ENCODE results near the gene SELENOO. TPM values are rescaled to one million over a fixed set of nuclear protein-coding genes. Genes with fewer than 3 reads are reported as not detected.
A peak's percentile ranks its signal among the peaks of the same experiment; 100 is the strongest.

Gene SELENOO
- total RNA-seq, 6 experiments from 2014 or later: 51.1 to 67.8 (median 59.2) TPM

DNA sequence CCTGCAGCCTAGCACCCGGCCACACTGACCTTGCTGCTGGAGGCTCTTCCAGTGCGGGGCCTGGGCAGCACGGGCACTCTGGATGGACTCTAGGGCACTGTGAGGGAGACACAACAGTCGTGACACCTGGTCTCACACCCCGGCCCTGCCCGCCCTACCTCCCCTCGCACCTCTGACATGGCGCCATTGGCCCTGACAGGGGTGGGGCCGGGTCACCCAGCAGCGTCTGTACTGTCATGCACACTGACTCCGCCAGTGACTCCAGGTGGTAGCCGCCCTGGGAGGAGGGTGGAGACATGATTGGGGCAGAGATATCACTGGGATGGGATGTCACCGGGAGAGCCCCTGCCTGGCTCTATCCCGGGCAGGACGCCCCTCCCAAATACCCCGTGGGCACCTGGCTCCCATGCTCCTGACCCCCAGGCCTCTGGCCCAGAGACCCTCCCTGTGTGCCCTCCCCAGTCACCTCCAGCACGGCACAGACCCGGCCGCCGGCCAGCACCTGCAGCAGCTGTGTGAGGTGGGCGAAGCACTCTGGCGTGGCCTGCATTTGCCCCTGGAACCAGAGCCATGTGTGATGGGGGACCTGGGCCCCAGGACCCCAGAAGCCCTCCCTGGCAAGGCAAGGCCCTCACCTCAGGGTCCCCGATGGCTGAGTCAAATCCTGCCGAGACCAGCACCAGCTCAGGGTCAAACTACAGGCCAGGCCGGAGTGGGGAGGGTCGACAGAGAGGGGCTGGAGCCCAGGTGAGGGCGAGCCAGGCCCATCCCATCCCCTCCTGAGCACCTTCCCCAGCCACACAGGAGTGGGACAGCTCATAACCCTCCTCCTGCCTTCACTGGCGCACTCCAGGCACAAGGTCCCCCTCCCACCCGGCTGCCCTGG lies 47.6 kb downstream of the SELENOO start:
- ATAC-seq (no peak), DNase-seq (no peak)
- 81% methylated on average over 6 of the region's 29 CpGs for WGBS (ENCODE audit: insufficient coverage, low coverage, low lambda C conversion rate, missing lambda C conversion rate)
- Histone ChIP-seq H3K27ac (no peak overlapping the region), H3K9me3 (no peaks in the 10 kb centered on the region), H3K4me3 (no peak overlapping the region), H3K4me1 (peaks cover 0 to 37% (median 13%) of the 10 kb centered on the region in 4 donors), H3K36me3 (no peaks in the 10 kb centered on the region), H3K27me3 (no peaks in the 10 kb centered on the region)
- intact Hi-C loops (cut with DNase I): loop anchor here in 1 of 2 donors (10.0 kb wide), 1 partner anchor 236 kb away; the partner anchor contains the start of genes ADM2 and MIOX
- TF ChIP-seq CTCF (IDR thresholded peaks at IDR 0.05): no peak
- TF ChIP-seq POLR2A (IDR thresholded peaks at IDR 0.05): no peak

GRCh38 chr22:50249341-50250248 lies 48.8 kb downstream of the SELENOO start:
- no peaks in the 10 kb centered on the region for H3K9me3 ChIP-seq
- no peaks in the 10 kb centered on the region for H3K36me3 ChIP-seq
- DNase-seq (no peak), ATAC-seq (no peak)
- intact Hi-C loops (cut with DNase I): loop anchor here in 1 of 2 donors (5.0 to 10.0 kb wide), 2 partner anchors 93 to 235 kb away; partner anchors contain the start of genes ADM2, MIOX and PPP6R2
- peaks cover 0 to 37% (median 10%) of the 10 kb centered on the region in 4 donors for H3K4me1 ChIP-seq
- no peak overlapping the region for H3K27ac ChIP-seq
- TF ChIP-seq POLR2A (IDR thresholded peaks at IDR 0.05) (no peak), CTCF (IDR thresholded peaks at IDR 0.05) (no peak)
- peak overlapping the region in 1 of 3 donors; percentile 67 for H3K4me3 ChIP-seq
- H3K27me3 ChIP-seq: no peaks in the 10 kb centered on the region
- no CpG with 5 or more reads among the region's 32 CpGs for WGBS (ENCODE audit: insufficient coverage, low coverage, low lambda C conversion rate, missing lambda C conversion rate)

DNA sequence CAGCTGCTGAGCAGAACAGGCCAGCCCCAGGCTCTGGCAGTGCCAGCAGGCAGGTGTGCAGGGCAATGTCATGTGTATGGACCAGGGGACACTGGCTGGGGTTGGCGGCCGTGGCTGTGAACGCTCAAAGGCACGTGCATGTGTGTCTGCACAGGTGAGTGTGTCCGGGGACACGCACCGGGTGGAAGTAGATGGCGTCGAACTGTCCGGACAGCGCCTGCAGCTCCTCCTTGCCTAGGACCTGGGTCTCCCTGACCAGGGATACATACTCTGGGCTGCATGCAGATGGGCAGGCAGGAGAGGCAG lies 49.4 kb downstream of the SELENOO start:
- Histone ChIP-seq H3K9me3 (no peaks in the 10 kb centered on the region), H3K36me3 (no peaks in the 10 kb centered on the region), H3K27ac (no peak overlapping the region), H3K27me3 (no peaks in the 10 kb centered on the region), H3K4me1 (peaks cover 0 to 37% (median 10%) of the 10 kb centered on the region in 4 donors), H3K4me3 (peak overlapping the region; percentile 57 to 80 (median 67))
- intact Hi-C loops (cut with DNase I): loop anchor here in 1 of 2 donors (5.0 kb wide), 1 partner anchor 92 kb away; the partner anchor contains the start of gene PPP6R2
- DNase-seq (no peak), ATAC-seq (no peak)
- no CpG with 5 or more reads among the region's 11 CpGs for WGBS (ENCODE audit: insufficient coverage, low coverage, low lambda C conversion rate, missing lambda C conversion rate)
- no peak for TF ChIP-seq CTCF (IDR thresholded peaks at IDR 0.05)
- no peak for TF ChIP-seq POLR2A (IDR thresholded peaks at IDR 0.05)

Data from right lobe of liver (tissue), 6 donors.